Suprapubic skin (tissue), 4 donors: ENCODE measurements around the gene SLC1A3. TPM values are rescaled to one million over a fixed set of nuclear protein-coding genes. Genes with fewer than 3 reads are reported as not detected.
A peak's percentile ranks its signal among the peaks of the same experiment; 100 is the strongest.

Experiments used
- DNase-seq, 2 donors: peaks; one replicate each; pipeline ENCODE4 v3.0.0-alpha.2; 2019; ENCODE audit warnings: low spot score in 2 of 2
- H3K27ac ChIP-seq: fragments of 200-600 bp; sonication (generic); one replicate; pipeline ENCODE4 v1.5.1; 2019
- H3K27me3 ChIP-seq: fragments of 200-600 bp; sonication (generic); one replicate; pipeline ENCODE4 v1.5.1; 2019
- H3K36me3 ChIP-seq: fragments of 200-600 bp; sonication (generic); one replicate; pipeline ENCODE4 v1.5.1; 2019
- H3K4me1 ChIP-seq: fragments of 200-600 bp; sonication (generic); one replicate; pipeline ENCODE4 v1.5.1; 2019
- H3K4me3 ChIP-seq: fragments of 200-600 bp; sonication (generic); one replicate; pipeline ENCODE4 v1.5.1; 2019; ENCODE audit warnings: mild to moderate bottlenecking
- H3K9me3 ChIP-seq: fragments of 200-600 bp; sonication (generic); one replicate; pipeline ENCODE4 v1.5.1; 2019
- CTCF ChIP-seq, 2 donors: fragments of 200-600 bp in 1 of 2; fragments of 450-650 bp in 1 of 2; sonication (generic) in 1 of 2; IDR thresholded peaks; one replicate each; pipeline ENCODE4 v1.5.1; 2016 to 2019; ENCODE audit warnings: antibody characterized with exemption in 2 of 2, mild to moderate bottlenecking in 1 of 2, moderate library complexity in 1 of 2
- EP300 ChIP-seq: sonication (generic); formaldehyde crosslinking; IDR thresholded peaks from one replicate; pipeline ENCODE4 v1.6.1; 2017; ENCODE audit warnings: antibody characterized with exemption
- POLR2A ChIP-seq, 2 donors: fragments of 450-650 bp; IDR thresholded peaks; one replicate each; pipeline ENCODE4 v1.6.1; 2017; ENCODE audit warnings: antibody characterized with exemption in 2 of 2, mild to moderate bottlenecking in 2 of 2, moderate library complexity in 2 of 2
- POLR2AphosphoS5 ChIP-seq, 3 donors: sonication (generic); formaldehyde crosslinking; IDR thresholded peaks; one replicate each; pipeline ENCODE4 v1.6.1; 2017; ENCODE audit warnings: antibody characterized with exemption in 3 of 3
- WGBS: methylation state at CpG from one replicate; pipeline ENCODE4 v1.1.5; 2018; 5-methylcytosine and 5-hydroxymethylcytosine counted together
- total RNA-seq, 4 donors: library from RNA; depleted of rRNA; stranded (reverse); fragments of >200 nt; gene quantifications; one replicate each; pipeline ENCODE4 v1.1.0, GENCODE V29; 2016

SLC1A3 gene
- 10 to 100 TPM; 19.8 to 34.2 (median 25.3) TPM for total RNA-seq

- DNase-seq, result peak; percentile 71 to 81
- Histone ChIP-seq H3K9me3 (no peaks in the 10 kb centered on the region), H3K4me3 (peak within 1 kb of the TSS; percentile 51), H3K4me1 (peaks cover 16% of the 10 kb centered on the region), H3K27ac (peak within 1 kb of the TSS; percentile 49), H3K36me3 (no peaks in the 10 kb centered on the region), H3K27me3 (no peaks in the 10 kb centered on the region)
- under 1% methylated on average over 20 of the region's 20 CpGs for WGBS
- no peak for TF ChIP-seq CTCF (IDR thresholded peaks at IDR 0.05)
- peak in 1 of 3 donors; percentile 18 for TF ChIP-seq POLR2AphosphoS5 (IDR thresholded peaks at IDR 0.05)
- no peak for TF ChIP-seq EP300
- TF ChIP-seq POLR2A (IDR thresholded peaks at IDR 0.05), result peak in 1 of 2 donors; percentile 63
Measured at GRCh38 chr5:36606428-36607113, at the start of gene SLC1A3. Gene SLC1A3 (plus strand): TSS chr5:36606606. CDS start chr5:36608424, 1,818 bp downstream.

- WGBS, result 94% methylated on average over 2 of the region's 2 CpGs
- no peak overlapping the region for H3K27ac ChIP-seq
- H3K27me3 ChIP-seq, result no peaks in the 10 kb centered on the region
- TF ChIP-seq POLR2A (IDR thresholded peaks at IDR 0.05) (no peak), CTCF (IDR thresholded peaks at IDR 0.05) (no peak), POLR2AphosphoS5 (IDR thresholded peaks at IDR 0.05) (no peak), EP300 (no peak)
- no peaks in the 10 kb centered on the region for H3K36me3 ChIP-seq
- H3K4me3 ChIP-seq, result no peak overlapping the region
- H3K4me1 ChIP-seq, result no peaks in the 10 kb centered on the region
- H3K9me3 ChIP-seq, result no peaks in the 10 kb centered on the region
- no peak for DNase-seq
Measured at GRCh38 chr5:36558641-36559040, 47.8 kb upstream of the SLC1A3 start.

- WGBS, result 71% methylated on average over 3 of the region's 3 CpGs
- no peaks in the 10 kb centered on the region for H3K36me3 ChIP-seq
- no peak for DNase-seq
- H3K4me3 ChIP-seq, result no peak overlapping the region
- TF ChIP-seq POLR2A (IDR thresholded peaks at IDR 0.05), result no peak
- no peak for TF ChIP-seq CTCF (IDR thresholded peaks at IDR 0.05)
- TF ChIP-seq EP300, result no peak
- no peak for TF ChIP-seq POLR2AphosphoS5 (IDR thresholded peaks at IDR 0.05)
- H3K4me1 ChIP-seq, result no peaks in the 10 kb centered on the region
- no peak overlapping the region for H3K27ac ChIP-seq
- H3K27me3 ChIP-seq, result no peaks in the 10 kb centered on the region
- no peaks in the 10 kb centered on the region for H3K9me3 ChIP-seq
Measured at GRCh38 chr5:36561601-36562000, 44.8 kb upstream of the SLC1A3 start.

- H3K9me3 ChIP-seq, result no peaks in the 10 kb centered on the region
- no peak overlapping the region for H3K27ac ChIP-seq
- WGBS, result 25% methylated on average over 5 of the region's 5 CpGs
- H3K27me3 ChIP-seq, result no peaks in the 10 kb centered on the region
- no peak overlapping the region for H3K4me3 ChIP-seq
- DNase-seq, result peak in 1 of 2 donors; percentile 65
- no peaks in the 10 kb centered on the region for H3K36me3 ChIP-seq
- no peak for TF ChIP-seq CTCF (IDR thresholded peaks at IDR 0.05)
- H3K4me1 ChIP-seq, result peaks cover 18% of the 10 kb centered on the region
Measured at GRCh38 chr5:36569491-36569890, 36.9 kb upstream of the SLC1A3 start.

- Histone ChIP-seq H3K27me3 (no peaks in the 10 kb centered on the region), H3K4me1 (peaks cover 18% of the 10 kb centered on the region), H3K9me3 (no peaks in the 10 kb centered on the region), H3K27ac (no peak overlapping the region), H3K4me3 (no peak overlapping the region), H3K36me3 (no peaks in the 10 kb centered on the region)
- WGBS, result 76% methylated on average over 6 of the region's 6 CpGs
- TF ChIP-seq POLR2A (IDR thresholded peaks at IDR 0.05), result no peak
- no peak for TF ChIP-seq EP300
- TF ChIP-seq CTCF (IDR thresholded peaks at IDR 0.05), result no peak
- no peak for TF ChIP-seq POLR2AphosphoS5 (IDR thresholded peaks at IDR 0.05)
- DNase-seq, result no peak
Measured at GRCh38 chr5:36570301-36571095, 35.9 kb upstream of the SLC1A3 start.
